GM13977 (cell line): ENCODE data around the gene HILPDA.
A peak's percentile ranks its signal among the peaks of the same experiment; 100 is the strongest.

Experiments used
- DNase-seq: peaks from one replicate; pipeline ENCODE4 v3.0.0; 2012; ENCODE audit warnings: low spot score
- CTCF ChIP-seq: IDR thresholded peaks from 2 replicates; pipeline ENCODE4 v1.5.1; 2012; ENCODE audit warnings: mild to moderate bottlenecking, control low read depth; ENCODE audit not compliant: insufficient read depth; ENCODE audit errors: extremely low read depth, missing control alignments
- in situ Hi-C: fragments of 300-500 bp; cut with MboI; formaldehyde crosslinking; loops from one replicate; pipeline ENCODE4 v1.12.0; 2022; ENCODE audit warnings: low sequenced_read_pairs, low pct_unique_long_range_greater_than_20kb, mixed read lengths, inconsistent platforms; ENCODE audit not compliant: unreplicated experiment

Gene HILPDA

GRCh38 chr7:128430207-128430606 lies 25.5 kb upstream of the HILPDA start:
- no peak for DNase-seq
- in situ Hi-C loops = no loop called here
- no peak for TF ChIP-seq CTCF

GRCh38 chr7:128431221-128431620 lies 24.5 kb upstream of the HILPDA start:
- TF ChIP-seq CTCF = no peak
- in situ Hi-C loops = no loop called here
- no peak for DNase-seq

- in situ Hi-C loops = no loop called here
- DNase-seq = no peak
- TF ChIP-seq CTCF = no peak
Observed at GRCh38 chr7:128431754-128432153, 23.9 kb upstream of the HILPDA start.

- TF ChIP-seq CTCF = no peak
- in situ Hi-C loops = no loop called here
- no peak for DNase-seq
Observed at GRCh38 chr7:128434413-128435326, 21.0 kb upstream of the HILPDA start.

- in situ Hi-C loops = no loop called here
- no peak for DNase-seq
- no peak for TF ChIP-seq CTCF
Observed at GRCh38 chr7:128435327-128435686, 20.4 kb upstream of the HILPDA start.

- peak; percentile 36 for DNase-seq
- TF ChIP-seq CTCF = no peak
- in situ Hi-C loops = no loop called here
Observed at GRCh38 chr7:128437426-128438332, 18.0 kb upstream of the HILPDA start.
